NCI-H345 treated with DMSO at 0.1 percent for 48 hours (cell line): ENCODE results near the gene PPP1R14B.

Experiments used
- DNase-seq: peaks from one replicate; lab custom pipeline; 2025; ENCODE audit not compliant: unreplicated experiment; lab: John Stamatoyannopoulos, UW

PPP1R14B gene

GRCh38 chr11:64231546-64231945 lies 15.2 kb downstream of the PPP1R14B start:
- no peak for DNase-seq

- DNase-seq: no peak
These were observed 15.8 kb downstream of the PPP1R14B start for GRCh38 chr11:64230985-64231365.

GRCh38 chr11:64230171-64230984 lies 16.4 kb downstream of the PPP1R14B start, which contains the start of gene DNAJC4:
Gene DNAJC4, plus strand, starts transcription at chr11:64230548. Its CDS starts 307 bp downstream, at chr11:64230855.
- peak; percentile 90 for DNase-seq

GRCh38 chr11:64229744-64230170 lies 17.0 kb downstream of the PPP1R14B start:
- DNase-seq: no peak

GRCh38 chr11:64229090-64229743 lies 17.5 kb downstream of the PPP1R14B start:
- no peak for DNase-seq

GRCh38 chr11:64227405-64227956 lies 19.3 kb downstream of the PPP1R14B start:
- DNase-seq: no peak

- peak; percentile 18 for DNase-seq
These were observed 20.2 kb downstream of the PPP1R14B start for GRCh38 chr11:64226507-64227051.

- DNase-seq: peak; percentile 72
These were observed 20.9 kb downstream of the PPP1R14B start, which contains the start of the genes NUDT22 and TRPT1 for GRCh38 chr11:64225608-64226506. Gene NUDT22, plus strand, starts transcription at chr11:64226274. Its CDS starts 379 bp downstream, at chr11:64226653. Gene TRPT1, minus strand, starts transcription at chr11:64226186. Its CDS starts 326 bp downstream, at chr11:64225860.

- no peak for DNase-seq
These were observed 21.7 kb downstream of the PPP1R14B start for GRCh38 chr11:64224891-64225607.

GRCh38 chr11:64224151-64224890 lies 22.4 kb downstream of the PPP1R14B start:
- no peak for DNase-seq

GRCh38 chr11:64223001-64223651 lies 23.6 kb downstream of the PPP1R14B start:
- no peak for DNase-seq

GRCh38 chr11:64222651-64223000 lies 24.1 kb downstream of the PPP1R14B start:
- no peak for DNase-seq

- no peak for DNase-seq
These were observed 25.9 kb downstream of the PPP1R14B start for GRCh38 chr11:64220798-64221197.

GRCh38 chr11:64220271-64220670 lies 26.5 kb downstream of the PPP1R14B start:
- no peak for DNase-seq

- DNase-seq: no peak
These were observed 27.0 kb downstream of the PPP1R14B start for GRCh38 chr11:64219755-64220154.

- DNase-seq: no peak
These were observed 27.4 kb downstream of the PPP1R14B start for GRCh38 chr11:64219354-64219684.

GRCh38 chr11:64218628-64219353 lies 28.0 kb downstream of the PPP1R14B start:
- no peak for DNase-seq

GRCh38 chr11:64216879-64217278 lies 29.9 kb downstream of the PPP1R14B start:
- no peak for DNase-seq
